COLO668 (cell line): Measurements from ENCODE around the gene LIN54.
"Not testable (repeated sequence)": the region's sequence is repeated elsewhere in the genome, so short reads cannot be mapped to it uniquely, and the experiment has no call there.

Experiments used
- DNase-seq: peaks from one replicate; lab custom pipeline; 2025; ENCODE audit not compliant: unreplicated experiment; lab: John Stamatoyannopoulos, UW

Gene LIN54

GRCh38 chr4:83010522-83011318, at the start of gene LIN54:
Gene LIN54, minus strand, starts transcription at chr4:83010823. Its CDS starts 25,979 bp downstream, at chr4:82984844.
- peak; percentile 76 for DNase-seq

DNA sequence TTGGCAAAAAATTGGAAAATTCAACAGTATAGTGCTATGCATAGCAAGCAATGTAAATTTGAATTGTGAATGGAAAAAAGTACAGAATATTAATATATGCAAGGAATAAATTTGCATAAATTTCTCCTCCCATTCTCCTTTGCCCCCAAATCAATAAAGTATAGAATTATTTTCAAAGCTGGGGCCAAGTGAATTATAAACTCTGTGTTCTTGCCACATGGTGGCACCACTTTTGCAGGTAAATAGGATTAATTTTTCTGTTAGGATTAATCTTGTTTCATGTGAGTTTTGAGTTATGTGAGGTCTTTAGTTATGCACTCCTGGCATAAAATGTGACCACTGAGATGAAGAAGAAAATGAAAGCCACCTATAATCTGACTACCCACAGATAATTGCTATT, 44.3 kb upstream of the LIN54 start:
- DNase-seq = no peak

- DNase-seq = not testable (repeated sequence)
Observed at GRCh38 chr4:83048781-83049180, 38.2 kb upstream of the LIN54 start.

GRCh38 chr4:83046693-83047473, 36.3 kb upstream of the LIN54 start:
- DNase-seq = no peak

- DNase-seq = no peak
Observed at GRCh38 chr4:83043801-83044407, 33.3 kb upstream of the LIN54 start.

DNA sequence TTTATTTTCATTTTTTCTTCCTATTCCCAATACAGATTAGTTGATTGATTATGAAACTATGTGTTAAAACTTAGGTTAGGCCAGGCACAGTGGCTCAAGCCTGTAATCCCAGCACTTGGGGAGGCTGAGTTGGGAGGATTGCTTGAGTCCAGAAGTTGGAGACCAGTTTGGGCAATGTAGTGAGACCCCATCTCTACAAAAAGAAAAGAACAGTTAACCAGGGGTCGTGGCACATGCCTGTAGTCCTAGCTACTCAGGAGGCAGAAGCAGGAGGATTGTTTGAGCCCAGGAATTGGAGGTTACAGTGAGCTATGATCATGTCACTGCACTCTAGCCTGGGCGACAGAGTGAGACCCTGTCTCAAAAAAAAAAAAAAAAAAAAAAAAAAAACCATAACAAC, 32.5 kb upstream of the LIN54 start:
- not testable (repeated sequence) for DNase-seq

DNA sequence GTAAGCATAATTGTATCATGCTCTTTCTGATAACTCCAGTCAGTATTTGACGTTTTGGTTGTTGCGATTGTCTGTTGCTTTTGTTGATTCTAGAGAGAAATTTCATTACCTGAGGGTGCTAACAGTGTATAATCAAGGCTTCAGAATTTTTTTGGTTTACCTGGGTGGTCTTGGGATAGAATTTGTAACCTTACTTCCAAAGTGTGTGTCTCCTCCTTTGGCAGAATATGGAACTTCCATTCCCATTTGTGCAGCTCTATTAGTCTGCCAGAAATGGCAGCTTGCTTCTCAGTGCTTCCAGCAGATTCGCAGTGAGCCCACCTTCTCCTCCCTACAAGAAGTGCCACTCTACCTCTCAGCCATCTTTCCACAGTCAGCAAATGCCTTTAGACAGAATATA, 29.6 kb upstream of the LIN54 start:
- DNase-seq = no peak

GRCh38 chr4:83036991-83037665, 26.5 kb upstream of the LIN54 start:
- DNase-seq = no peak

GRCh38 chr4:83034630-83035494, 24.2 kb upstream of the LIN54 start, which contains the start of gene COPS4:
Gene COPS4, plus strand, starts transcription at chr4:83035183. Its CDS starts 42 bp downstream, at chr4:83035225.
- peak; percentile 98 for DNase-seq

- DNase-seq = no peak
Observed at GRCh38 chr4:83029688-83030087, 19.1 kb upstream of the LIN54 start.

DNA sequence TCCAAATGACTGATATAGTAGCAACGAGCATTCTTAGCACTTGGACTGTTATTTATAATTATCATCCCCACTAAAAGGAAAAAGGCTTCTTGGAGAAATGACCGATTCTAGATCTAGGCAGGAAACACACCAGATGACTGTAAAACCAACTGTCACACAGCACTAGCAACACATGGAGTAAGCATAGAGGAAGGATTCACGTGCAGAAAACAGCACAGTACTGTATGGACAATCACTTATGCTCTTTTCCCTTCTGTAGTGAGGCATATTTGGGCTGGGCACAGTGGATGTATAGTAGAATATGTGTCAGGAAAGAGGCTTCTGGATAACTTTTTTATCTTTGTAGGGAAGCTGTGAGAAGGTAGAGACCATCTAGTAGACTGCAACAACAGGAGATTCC, 18.4 kb upstream of the LIN54 start:
- no peak for DNase-seq

DNA sequence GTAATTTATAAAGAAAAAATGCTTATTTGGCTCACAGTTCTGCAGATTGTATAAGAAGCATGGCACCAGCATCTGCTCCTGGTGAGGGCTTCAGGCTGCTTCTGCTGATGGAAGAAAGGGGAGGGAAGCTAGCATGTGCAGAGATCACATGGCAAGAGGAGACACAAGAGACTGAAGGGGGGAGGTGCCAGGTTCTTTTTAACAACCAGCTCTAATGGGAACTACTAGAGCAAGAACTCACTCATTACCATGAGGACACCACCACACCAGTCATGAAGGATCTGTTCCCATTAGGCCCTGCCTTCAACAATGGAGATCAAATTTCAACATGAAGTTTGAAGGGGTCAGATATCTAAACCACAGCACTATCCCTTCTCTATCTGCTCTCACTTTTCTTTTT, 14.9 kb upstream of the LIN54 start:
- peak; percentile 10 for DNase-seq

DNA sequence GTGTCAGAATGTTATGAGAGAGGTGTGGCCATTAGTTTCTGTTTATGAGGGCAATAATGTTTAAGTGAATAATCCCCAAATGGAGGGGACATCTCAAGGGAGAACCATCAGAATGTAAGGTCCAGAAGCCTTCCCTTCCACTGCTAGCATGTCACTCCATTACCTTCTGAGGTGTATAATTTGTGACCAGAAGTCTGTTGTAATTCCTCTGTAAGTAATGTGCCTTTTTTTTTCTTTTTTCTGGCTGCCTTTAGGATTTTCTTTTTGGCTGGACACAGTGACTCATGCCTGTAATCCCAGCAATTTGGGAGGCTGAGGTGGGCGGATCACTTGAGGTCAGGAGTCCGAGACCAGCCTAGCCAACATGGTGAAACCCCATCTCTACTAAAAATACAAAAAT, 13.6 kb upstream of the LIN54 start:
- no peak for DNase-seq

GRCh38 chr4:83023599-83023998, 13.0 kb upstream of the LIN54 start:
- not testable (repeated sequence) for DNase-seq

GRCh38 chr4:83022724-83023450, 12.3 kb upstream of the LIN54 start:
- no peak for DNase-seq

- DNase-seq = no peak
Observed at GRCh38 chr4:83019794-83020494, 9.3 kb upstream of the LIN54 start.

GRCh38 chr4:83013902-83014301, 3.3 kb upstream of the LIN54 start:
- DNase-seq = no peak

DNA sequence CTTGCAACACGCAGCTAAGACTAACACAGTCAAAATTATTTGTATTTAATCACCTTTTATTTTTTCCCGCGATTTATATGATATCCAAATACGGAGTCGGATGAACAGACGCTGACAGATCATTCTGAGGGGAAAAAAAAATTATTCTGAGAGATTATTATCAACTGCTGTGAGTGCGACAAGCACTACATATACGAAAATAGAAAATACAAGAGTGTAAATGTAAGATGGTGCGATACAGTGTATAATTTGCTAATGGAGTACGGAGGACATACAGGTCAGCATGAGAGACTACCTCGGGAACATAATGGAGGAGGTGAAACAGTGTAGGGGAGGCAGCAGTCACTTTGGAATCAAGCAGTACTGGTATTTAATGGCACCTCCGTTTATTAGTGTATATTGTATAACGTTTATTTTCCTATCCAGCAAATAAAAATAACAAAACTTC, 2.8 kb upstream of the LIN54 start:
- no peak for DNase-seq
